HG02852 (cell line): Measurements from ENCODE around the gene GMCL2.
"Not testable (repeated sequence)": the region's sequence is repeated elsewhere in the genome, so short reads cannot be mapped to it uniquely, and the experiment has no call there.

Experiments
- ATAC-seq: cut with Tn5 transposase; IDR thresholded peaks from one replicate; pipeline ENCODE4 v1.9.1; 2021; ENCODE audit warnings: mild to moderate bottlenecking, moderate library complexity; ENCODE audit not compliant: unreplicated experiment

GMCL2 gene

GRCh38 chr5:178207183-178207916 lies 20.2 kb upstream of the GMCL2 start:
- no peak for ATAC-seq

DNA sequence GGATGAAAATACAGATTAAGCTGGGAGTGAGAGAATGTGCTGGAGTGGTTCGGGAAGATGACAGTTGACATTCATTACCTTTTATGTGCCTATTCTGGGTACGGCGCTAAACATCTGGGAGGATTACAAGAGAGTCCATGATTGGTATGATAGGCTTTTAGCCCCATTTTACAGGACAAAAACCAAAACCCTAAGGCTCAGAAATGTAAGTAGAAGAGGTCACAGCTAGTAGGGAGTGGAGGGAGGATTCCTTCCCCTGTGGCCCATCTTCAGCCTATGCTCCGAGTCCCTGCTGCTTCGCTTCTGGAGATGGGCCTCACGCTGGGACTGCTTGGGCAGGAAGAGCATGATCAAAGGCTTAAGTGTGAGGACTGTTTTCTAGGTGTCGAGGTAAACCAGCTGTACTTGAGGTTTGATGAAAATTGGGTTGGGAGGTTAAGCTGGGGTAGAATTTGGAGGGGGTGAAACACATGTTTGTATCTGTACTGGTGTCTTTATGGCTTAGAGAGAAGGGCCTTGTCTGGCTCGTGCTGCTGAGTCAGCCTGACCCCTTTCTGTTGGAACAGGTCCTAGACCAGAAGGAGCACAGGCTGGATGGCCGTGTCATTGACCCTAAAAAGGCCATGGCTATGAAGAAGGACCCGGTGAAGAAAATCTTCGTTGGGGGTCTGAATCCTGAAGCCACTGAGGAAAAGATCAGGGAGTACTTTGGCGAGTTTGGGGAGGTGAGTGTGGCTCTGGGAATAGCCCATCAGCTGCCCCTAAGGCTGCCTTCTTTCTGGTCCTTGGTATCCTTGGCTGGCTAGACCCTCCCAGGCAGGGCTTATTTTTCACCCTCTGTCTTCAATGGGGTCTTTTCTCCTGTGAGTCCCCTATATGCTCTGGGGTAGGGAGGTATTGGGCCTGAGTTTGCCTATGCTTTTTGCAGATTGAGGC lies 19.3 kb upstream of the GMCL2 start:
- ATAC-seq: no peak

DNA sequence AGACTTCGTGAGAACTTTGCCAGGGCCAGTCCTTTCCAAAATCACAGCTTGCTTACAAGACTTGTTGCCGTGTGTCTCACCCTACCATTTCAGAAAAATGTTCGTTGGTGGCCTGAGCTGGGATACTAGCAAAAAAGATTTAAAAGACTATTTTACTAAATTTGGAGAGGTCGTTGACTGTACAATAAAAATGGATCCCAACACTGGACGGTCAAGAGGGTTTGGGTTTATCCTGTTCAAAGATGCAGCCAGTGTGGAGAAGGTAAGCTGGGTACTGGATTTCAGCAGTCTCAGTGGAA lies 18.5 kb upstream of the GMCL2 start:
- ATAC-seq: no peak

- peak; percentile 55 for ATAC-seq
These were observed 18.0 kb upstream of the GMCL2 start for GRCh38 chr5:178204935-178205748.

GRCh38 chr5:178204182-178204934 lies 17.2 kb upstream of the GMCL2 start, which contains the start of gene HNRNPAB:
Gene HNRNPAB, plus strand, starts transcription at chr5:178204533. Its CDS starts 305 bp downstream, at chr5:178204838.
- peak; percentile 77 for ATAC-seq

GRCh38 chr5:178203670-178204181 lies 16.6 kb upstream of the GMCL2 start:
- no peak for ATAC-seq

DNA sequence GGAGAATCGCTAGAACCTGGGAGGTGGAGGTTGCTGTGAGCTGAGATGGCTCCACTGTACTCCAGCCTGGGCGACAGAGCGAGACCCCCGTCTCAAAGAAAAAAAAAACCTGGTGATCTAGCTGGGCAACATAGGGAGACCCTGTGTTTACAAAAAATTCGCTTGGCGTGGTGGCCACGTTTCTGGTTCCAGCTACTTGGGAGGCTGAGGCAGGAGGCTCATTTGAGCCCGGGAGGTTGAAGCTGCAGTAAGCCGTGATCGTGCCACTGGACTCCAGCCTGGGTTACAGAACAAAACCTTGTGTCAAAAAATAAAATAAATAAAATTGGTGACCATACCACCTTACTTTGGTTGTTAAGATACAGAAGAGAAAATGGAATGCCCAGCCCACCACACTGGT lies 15.4 kb upstream of the GMCL2 start:
- no peak for ATAC-seq

DNA sequence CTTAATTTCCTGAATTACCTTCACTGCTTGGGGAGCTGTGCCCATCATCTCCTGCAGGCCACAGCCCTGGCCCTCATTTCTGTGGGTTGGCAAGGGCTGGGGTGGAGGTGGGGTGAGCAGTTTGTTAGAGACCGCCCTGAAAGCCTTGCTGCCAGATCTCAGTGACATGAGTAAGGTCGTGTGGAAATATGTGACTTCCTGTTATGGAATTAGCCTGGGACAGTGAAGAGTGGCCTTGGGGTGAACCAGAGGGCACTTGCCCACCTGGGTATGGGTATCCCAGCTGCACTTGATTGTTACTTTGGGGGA lies 14.7 kb upstream of the GMCL2 start:
- no peak for ATAC-seq

DNA sequence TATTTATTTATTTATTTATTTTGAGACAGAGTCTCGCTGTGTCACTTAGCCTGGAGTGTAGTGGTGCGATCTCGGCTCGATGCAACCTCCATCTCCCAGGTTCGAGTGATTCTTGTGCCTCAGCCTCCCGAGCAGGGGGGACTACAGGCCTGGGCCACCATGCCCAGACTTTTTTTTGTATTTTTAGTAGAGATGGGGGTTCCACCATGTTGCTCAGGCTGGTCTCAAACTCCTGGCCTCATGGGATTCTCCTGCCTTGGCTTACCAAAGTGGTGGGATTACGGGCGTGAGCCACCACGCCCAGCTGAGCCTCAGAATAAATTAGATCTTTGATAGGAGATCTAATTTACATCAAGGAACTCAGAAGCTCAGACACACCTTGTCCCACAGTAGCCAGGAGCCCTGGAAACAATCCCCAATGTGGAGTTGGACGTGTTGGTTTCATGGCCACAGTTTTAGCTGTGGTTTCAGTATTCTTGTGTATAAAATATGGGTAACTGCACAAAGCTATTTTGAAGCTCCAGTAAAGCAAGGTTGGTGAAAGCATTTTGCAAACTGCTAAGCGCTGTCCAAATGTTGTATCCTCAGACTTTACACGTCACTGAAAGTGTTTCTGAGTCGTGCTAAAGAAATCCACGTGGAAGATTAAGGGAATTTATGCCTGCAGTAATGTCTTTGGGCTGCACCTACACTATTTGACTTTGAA lies 14.2 kb upstream of the GMCL2 start:
- ATAC-seq: no peak

DNA sequence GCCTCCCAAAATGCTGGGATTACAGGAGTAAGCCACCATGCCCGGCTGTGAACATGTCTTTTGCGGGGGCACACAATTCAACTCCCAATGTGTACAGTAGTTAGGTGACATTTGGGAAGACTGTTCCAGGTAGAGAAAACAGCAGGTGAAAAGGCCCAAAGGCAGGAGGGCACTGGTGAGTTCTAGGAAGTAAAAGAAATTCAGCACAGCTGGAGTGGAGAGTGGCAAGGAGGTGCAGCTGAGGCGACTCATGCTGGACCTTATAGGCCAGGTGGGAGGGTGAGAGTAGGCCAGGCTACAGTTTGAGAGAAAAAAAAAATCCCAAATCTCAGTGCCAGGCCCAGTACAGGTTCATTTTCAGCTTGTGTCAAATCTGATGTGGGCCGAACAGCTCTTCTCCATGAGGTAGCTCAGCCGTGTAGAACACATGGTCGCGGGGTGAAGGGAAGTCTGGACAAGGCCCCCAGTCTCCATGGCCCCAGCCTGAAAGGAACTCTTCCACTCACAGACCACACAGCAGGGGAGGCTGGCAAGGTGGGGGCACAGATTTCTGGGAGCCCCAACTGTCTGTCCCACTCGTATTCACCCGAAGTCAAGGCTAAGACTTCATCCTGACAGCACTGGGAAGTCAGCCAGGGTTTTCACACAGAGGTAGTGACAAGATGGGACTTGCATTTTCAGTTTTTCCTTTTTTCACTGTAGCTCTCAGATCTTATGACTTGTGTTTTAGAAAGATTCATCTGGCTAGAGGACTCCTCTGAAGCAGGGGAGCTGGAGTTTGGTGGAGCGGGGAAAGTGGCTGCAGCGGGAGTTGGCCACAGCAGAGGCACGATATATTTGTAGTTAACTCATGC lies 12.6 kb upstream of the GMCL2 start:
- ATAC-seq: no peak

- ATAC-seq: no peak
These were observed 11.5 kb upstream of the GMCL2 start for GRCh38 chr5:178198706-178199105.

DNA sequence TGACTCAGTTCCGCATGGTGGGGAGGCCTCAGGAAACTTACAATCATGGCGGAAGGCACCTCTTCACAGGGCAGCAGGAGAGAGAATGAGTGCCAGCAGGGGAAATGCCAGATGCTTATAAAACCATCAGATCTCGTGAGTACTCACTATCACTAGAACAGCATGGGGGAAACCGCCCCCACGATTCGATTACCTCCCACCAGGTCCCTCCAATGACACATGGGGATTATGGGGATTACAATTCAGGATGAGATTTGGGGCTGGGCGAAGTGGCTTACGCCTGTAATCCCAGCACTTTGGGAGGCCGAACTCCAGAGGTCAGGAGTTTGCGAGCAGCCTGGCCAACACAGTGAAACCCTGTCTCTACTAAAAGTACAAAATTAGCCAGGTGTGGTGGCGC lies 11.0 kb upstream of the GMCL2 start:
- not testable (repeated sequence) for ATAC-seq

GRCh38 chr5:178196986-178197385 lies 9.8 kb upstream of the GMCL2 start:
- ATAC-seq: no peak

DNA sequence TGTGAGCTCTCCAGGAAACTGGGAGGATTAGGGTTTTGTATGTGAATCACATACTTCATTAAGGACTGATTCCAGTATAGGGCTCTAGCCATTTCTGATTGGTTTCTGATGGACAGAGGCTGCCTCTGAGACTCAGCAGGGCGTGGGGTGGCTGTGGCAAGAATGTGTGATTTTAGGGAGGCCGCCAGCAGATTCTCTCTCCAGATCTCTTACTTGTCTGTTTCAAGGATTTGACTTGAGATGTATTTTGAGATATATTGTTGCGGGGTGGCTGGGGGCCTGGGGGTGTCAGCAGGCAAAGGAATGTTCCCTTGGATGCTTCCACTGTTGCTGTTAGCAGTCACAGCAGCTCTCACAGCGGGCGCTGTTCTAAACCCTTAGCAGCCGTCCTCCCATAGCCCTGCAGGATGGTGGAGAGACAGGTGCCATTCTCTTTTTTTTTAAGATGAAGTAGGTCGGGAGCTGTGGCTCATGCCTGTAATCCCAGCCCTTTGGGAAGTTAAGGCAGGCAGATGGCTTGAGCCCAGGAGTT lies 9.2 kb upstream of the GMCL2 start:
- ATAC-seq: no peak

GRCh38 chr5:178194026-178194425 lies 6.9 kb upstream of the GMCL2 start:
- ATAC-seq: no peak

GRCh38 chr5:178193251-178193809 lies 6.2 kb upstream of the GMCL2 start:
- ATAC-seq: no peak

DNA sequence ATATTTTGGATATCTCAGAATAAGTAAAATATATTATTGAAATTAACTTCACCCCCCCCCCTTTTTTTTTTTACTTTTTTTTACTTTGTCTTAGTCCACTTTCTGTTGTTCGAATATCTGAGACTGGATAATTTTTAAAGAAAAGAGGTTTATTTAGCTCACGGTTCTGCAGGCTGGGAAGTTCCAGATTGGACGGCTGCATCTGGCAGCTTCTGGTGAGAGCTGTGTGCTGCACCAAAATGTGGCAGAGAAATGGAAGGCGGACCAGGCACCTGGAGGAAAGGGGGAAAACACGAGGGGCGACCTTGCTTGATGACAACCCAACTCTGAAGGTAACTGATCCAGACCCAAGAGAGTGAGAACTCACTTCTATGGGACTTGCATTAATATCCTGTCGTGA lies 5.6 kb upstream of the GMCL2 start:
- no peak for ATAC-seq

GRCh38 chr5:178192244-178192643 lies 5.1 kb upstream of the GMCL2 start:
- ATAC-seq: no peak
